ENCODE data around the gene FBXO33. TPM values are rescaled to one million over a fixed set of nuclear protein-coding genes. Genes with fewer than 3 reads are reported as not detected.

Gene FBXO33
- total RNA-seq, 1 donor from 2014 or later: 14.3 TPM

DNA sequence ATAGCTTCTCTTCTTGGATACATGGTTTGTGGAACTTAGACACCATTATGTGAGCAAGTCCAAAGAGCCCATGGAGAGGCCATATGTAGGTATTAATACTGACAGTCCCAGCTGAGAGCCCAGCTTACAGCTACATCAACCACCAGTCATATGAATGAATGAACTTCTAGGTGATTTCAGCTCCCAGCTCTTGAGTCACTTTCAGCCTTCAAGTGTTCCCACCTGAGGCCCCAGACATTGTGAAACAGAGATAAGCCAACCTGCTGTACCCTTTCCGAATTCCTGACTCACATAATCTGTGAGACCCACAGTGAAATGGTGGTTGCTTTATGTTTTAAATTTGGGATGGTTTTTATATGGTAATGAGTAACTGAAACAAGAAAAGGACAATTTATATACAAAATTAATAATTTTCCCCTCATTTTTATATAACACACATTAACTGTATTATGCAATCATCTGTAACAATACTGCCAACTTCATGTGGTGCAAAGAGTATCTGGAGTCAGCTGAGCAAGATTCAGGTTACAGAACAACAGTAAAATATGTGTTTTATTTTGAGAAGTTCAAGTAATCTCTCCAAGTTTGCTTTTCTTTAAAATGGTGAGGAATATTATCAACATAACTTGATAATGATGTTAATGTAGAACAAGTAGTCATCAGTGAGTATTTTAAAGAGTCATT is 27.7 kb upstream of the FBXO33 start:
- DNase-seq: no peak
- TF ChIP-seq, protein P1, sequence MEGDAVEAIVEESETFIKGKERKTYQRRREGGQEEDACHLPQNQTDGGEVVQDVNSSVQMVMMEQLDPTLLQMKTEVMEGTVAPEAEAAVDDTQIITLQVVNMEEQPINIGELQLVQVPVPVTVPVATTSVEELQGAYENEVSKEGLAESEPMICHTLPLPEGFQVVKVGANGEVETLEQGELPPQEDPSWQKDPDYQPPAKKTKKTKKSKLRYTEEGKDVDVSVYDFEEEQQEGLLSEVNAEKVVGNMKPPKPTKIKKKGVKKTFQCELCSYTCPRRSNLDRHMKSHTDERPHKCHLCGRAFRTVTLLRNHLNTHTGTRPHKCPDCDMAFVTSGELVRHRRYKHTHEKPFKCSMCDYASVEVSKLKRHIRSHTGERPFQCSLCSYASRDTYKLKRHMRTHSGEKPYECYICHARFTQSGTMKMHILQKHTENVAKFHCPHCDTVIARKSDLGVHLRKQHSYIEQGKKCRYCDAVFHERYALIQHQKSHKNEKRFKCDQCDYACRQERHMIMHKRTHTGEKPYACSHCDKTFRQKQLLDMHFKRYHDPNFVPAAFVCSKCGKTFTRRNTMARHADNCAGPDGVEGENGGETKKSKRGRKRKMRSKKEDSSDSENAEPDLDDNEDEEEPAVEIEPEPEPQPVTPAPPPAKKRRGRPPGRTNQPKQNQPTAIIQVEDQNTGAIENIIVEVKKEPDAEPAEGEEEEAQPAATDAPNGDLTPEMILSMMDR (IDR thresholded peaks at IDR 0.05): no peak
- no peak overlapping the region for H3K4me3 Mint-ChIP-seq
- ChIA-PET CTCF (no interaction called here), POLR2A (interaction anchor here (0.6 kb wide), 1 partner anchor 282 kb away, joined by 5 read pairs; no protein-coding TSS in a partner anchor)
- no peaks in the 10 kb centered on the region for H3K4me1 Mint-ChIP-seq
- peaks cover 3% of the 10 kb centered on the region for H3K27me3 Mint-ChIP-seq
- H3K27ac Mint-ChIP-seq: no peak overlapping the region
- intact Hi-C loops (cut with micrococcal nuclease): no loop called here
- ATAC-seq (ENCODE audit: low read depth): no peak
- H3K36me3 Mint-ChIP-seq (ENCODE audit: low read depth): no peaks in the 10 kb centered on the region
- H3K9me3 Mint-ChIP-seq: peaks cover 2% of the 10 kb centered on the region

DNA sequence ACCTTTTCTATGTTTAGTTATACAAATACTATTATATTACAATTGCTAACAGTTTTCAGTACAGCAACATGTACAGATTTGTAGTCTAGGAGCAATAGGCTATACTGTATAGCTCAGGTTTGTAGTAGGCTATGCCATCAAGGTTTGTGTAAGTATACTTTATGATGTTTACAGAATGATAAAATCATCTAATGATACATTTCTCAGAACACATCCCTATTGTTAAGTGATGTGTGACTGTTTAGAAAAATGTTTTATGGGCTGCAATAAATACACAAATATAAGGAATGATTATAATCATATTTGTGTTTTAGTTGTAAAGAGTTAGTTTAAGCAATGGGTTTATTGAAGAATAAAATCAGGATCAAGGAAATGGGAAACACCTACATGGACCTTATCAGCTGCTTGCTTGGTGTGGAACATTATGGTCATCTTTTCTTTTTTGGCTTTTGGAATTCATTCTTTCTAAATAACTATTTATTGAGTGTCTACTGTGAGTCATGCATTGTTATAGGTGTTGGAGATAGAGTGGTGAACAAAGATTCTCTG is 24.5 kb upstream of the FBXO33 start:
- Mint-ChIP-seq H3K27me3 (no peaks in the 10 kb centered on the region), H3K27ac (no peak overlapping the region), H3K4me3 (no peak overlapping the region), H3K4me1 (no peaks in the 10 kb centered on the region), H3K9me3 (peaks cover 2% of the 10 kb centered on the region), H3K36me3 (ENCODE audit: low read depth) (no peaks in the 10 kb centered on the region)
- POLR2A ChIA-PET: no interaction called here
- TF ChIP-seq, protein P1 (IDR thresholded peaks at IDR 0.05): no peak
- intact Hi-C loops (cut with micrococcal nuclease): no loop called here
- DNase-seq: no peak
- CTCF ChIA-PET: no interaction called here
- no peak for ATAC-seq (ENCODE audit: low read depth)

DNA sequence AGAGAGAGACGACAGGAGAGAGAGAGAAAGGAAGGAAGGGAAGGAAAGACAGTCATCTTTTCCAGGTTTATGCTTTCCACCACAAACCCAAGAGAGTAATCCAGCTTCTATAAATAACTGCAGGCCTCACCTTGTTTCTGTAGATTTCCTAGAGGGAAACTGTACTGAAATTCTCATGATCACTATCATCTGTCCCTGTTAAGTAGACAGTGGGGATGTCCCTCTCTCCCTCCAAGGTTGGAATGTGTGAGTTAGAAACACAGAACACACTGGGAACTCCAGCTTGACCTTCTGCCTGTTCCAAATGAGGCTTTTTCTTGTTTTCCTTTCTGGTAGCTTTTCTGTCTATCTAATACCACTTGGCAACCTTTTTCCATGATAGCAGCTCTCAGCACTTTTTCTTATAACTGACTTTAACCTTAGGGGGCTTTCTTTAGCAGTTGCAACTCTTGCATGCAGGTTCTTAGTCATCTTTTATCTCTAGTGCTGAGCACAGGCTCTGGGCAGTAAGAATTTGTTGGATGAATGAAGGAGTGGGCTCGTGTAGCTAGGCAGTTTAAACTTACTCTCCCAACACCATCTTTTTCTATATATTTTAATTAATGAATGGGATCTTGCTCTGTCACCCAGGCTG is 22.8 kb upstream of the FBXO33 start:
- ChIA-PET POLR2A (no interaction called here), CTCF (no interaction called here)
- TF ChIP-seq, protein P1 (IDR thresholded peaks at IDR 0.05): no peak
- H3K27ac Mint-ChIP-seq: no peak overlapping the region
- H3K4me3 Mint-ChIP-seq: no peak overlapping the region
- intact Hi-C loops (cut with micrococcal nuclease): no loop called here
- H3K4me1 Mint-ChIP-seq: no peaks in the 10 kb centered on the region
- ATAC-seq (ENCODE audit: low read depth) (no peak), DNase-seq (no peak)
- peaks cover 2% of the 10 kb centered on the region for H3K9me3 Mint-ChIP-seq
- H3K36me3 Mint-ChIP-seq (ENCODE audit: low read depth): no peaks in the 10 kb centered on the region
- no peaks in the 10 kb centered on the region for H3K27me3 Mint-ChIP-seq

DNA sequence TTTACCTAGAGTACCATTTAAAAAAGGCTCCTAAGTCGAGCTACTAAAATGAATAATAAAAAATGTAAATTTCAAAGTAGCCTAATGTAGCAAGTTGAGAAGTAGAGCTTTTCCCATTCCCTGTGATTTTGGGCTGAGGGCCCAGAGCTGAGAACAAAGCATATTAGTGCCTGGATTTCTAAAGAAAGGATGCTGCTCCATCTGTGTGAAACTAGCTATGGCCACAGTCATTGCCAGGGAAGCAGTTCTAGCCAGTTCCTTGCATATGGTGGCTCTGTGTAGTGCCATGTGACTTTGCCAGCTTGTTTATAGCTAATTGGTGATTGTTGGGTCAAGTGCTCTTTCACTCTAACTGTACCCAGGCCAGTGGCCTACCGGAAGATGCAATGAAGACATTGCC is 20.4 kb upstream of the FBXO33 start:
- POLR2A ChIA-PET: no interaction called here
- Mint-ChIP-seq H3K9me3 (peaks cover 2% of the 10 kb centered on the region), H3K4me3 (no peak overlapping the region), H3K27ac (no peak overlapping the region), H3K27me3 (no peaks in the 10 kb centered on the region), H3K36me3 (ENCODE audit: low read depth) (no peaks in the 10 kb centered on the region), H3K4me1 (no peaks in the 10 kb centered on the region)
- CTCF ChIA-PET: interaction anchor here (0.6 kb wide), 1 partner anchor 337 kb away, joined by 3 read pairs; no protein-coding TSS in a partner anchor
- no peak for ATAC-seq (ENCODE audit: low read depth)
- intact Hi-C loops (cut with micrococcal nuclease): no loop called here
- TF ChIP-seq, protein P1 (IDR thresholded peaks at IDR 0.05): no peak
- no peak for DNase-seq

DNA sequence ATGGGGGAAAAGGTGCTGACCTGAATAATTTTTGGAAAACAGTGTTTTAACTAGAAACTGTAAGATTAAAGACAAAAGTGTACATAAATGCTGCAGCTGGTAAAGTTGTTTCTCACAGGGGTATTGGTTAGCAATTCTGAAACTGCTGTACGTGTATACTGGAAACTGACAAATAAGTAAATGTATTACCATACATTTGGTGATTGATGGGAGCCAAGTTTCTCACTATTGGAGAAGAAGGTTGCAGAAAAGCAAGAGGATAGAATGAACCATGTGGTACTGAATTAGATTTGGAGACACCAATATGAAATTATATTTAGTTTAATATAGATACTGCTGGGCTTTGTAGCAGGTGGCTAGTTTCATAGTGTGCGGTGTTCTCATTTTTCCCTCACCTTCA is 19.6 kb upstream of the FBXO33 start:
- DNase-seq: no peak
- no peak for ATAC-seq (ENCODE audit: low read depth)
- H3K9me3 Mint-ChIP-seq: no peaks in the 10 kb centered on the region
- H3K4me3 Mint-ChIP-seq: no peak overlapping the region
- H3K36me3 Mint-ChIP-seq (ENCODE audit: low read depth): no peaks in the 10 kb centered on the region
- no peaks in the 10 kb centered on the region for H3K4me1 Mint-ChIP-seq
- ChIA-PET POLR2A (no interaction called here), CTCF (no interaction called here)
- intact Hi-C loops (cut with micrococcal nuclease): no loop called here
- H3K27ac Mint-ChIP-seq: no peak overlapping the region
- no peaks in the 10 kb centered on the region for H3K27me3 Mint-ChIP-seq
- TF ChIP-seq, protein P1 (IDR thresholded peaks at IDR 0.05): no peak

All from activated B cell treated with CpG ODN at 0.5 μM for 24 hours (primary cell).